HG02870 (cell line): Measurements from ENCODE around the gene KLHL12.

Experiments used
- ATAC-seq: cut with Tn5 transposase; IDR thresholded peaks from one replicate; pipeline ENCODE4 v1.9.1; 2021; ENCODE audit warnings: mild to moderate bottlenecking, moderate library complexity; ENCODE audit not compliant: unreplicated experiment

KLHL12 gene

GRCh38 chr1:202926581-202927491 lies at the start of gene KLHL12:
Gene KLHL12 (minus strand): TSS chr1:202927234. CDS start chr1:202925162, 2,072 bp downstream.
- ATAC-seq: peak; percentile 89

- ATAC-seq: no peak
Measured at GRCh38 chr1:202976633-202977032, 49.6 kb upstream of the KLHL12 start.

- ATAC-seq: no peak
Measured at GRCh38 chr1:202974856-202975255, 47.8 kb upstream of the KLHL12 start.

- no peak for ATAC-seq
Measured at GRCh38 chr1:202972046-202972445, 45.0 kb upstream of the KLHL12 start.

GRCh38 chr1:202968895-202969295 lies 41.9 kb upstream of the KLHL12 start:
- no peak for ATAC-seq

- no peak for ATAC-seq
Measured at GRCh38 chr1:202968351-202968750, 41.3 kb upstream of the KLHL12 start.

- ATAC-seq: no peak
Measured at GRCh38 chr1:202967684-202968281, 40.7 kb upstream of the KLHL12 start.

- peak; percentile 7 for ATAC-seq
Measured at GRCh38 chr1:202966006-202966898, 39.2 kb upstream of the KLHL12 start.

GRCh38 chr1:202965422-202965821 lies 38.4 kb upstream of the KLHL12 start:
- ATAC-seq: no peak

GRCh38 chr1:202964791-202965410 lies 37.9 kb upstream of the KLHL12 start:
- no peak for ATAC-seq

- ATAC-seq: no peak
Measured at GRCh38 chr1:202961220-202961880, 34.3 kb upstream of the KLHL12 start.

- no peak for ATAC-seq
Measured at GRCh38 chr1:202959276-202959620, 32.2 kb upstream of the KLHL12 start.

GRCh38 chr1:202958544-202959275 lies 31.7 kb upstream of the KLHL12 start:
- no peak for ATAC-seq

GRCh38 chr1:202957733-202958543 lies 30.9 kb upstream of the KLHL12 start, which contains the start of gene ADIPOR1:
Gene ADIPOR1 (minus strand): TSS chr1:202958312. CDS start chr1:202951070, 7,242 bp downstream.
- peak; percentile 96 for ATAC-seq

GRCh38 chr1:202956969-202957368 lies 29.9 kb upstream of the KLHL12 start:
- no peak for ATAC-seq

GRCh38 chr1:202954057-202954745 lies 27.2 kb upstream of the KLHL12 start:
- no peak for ATAC-seq

GRCh38 chr1:202953392-202953791 lies 26.4 kb upstream of the KLHL12 start:
- no peak for ATAC-seq

- ATAC-seq: no peak
Measured at GRCh38 chr1:202952818-202953217, 25.8 kb upstream of the KLHL12 start.
